Right ventricle myocardium inferior (tissue), 1 donor: ENCODE data around the gene NUTF2. TPM values are rescaled to one million over a fixed set of nuclear protein-coding genes. Genes with fewer than 3 reads are reported as not detected.
"Not testable (repeated sequence)": the region's sequence is repeated elsewhere in the genome, so short reads cannot be mapped to it uniquely, and the experiment has no call there.

Experiments used
- ATAC-seq: fragments of 200-7000 bp; cut with Tn5 transposase; one replicate; pipeline ENCODE4 v1.9.1; 2020; ENCODE audit warnings: mild to moderate bottlenecking, moderate library complexity
- DNase-seq: peaks from one replicate; pipeline ENCODE4 v3.0.0; 2021; ENCODE audit errors: missing footprints
- intact Hi-C: fragments of 100-400 bp; cut with DNase I; formaldehyde crosslinking; loops from one replicate; pipeline ENCODE4 v1.11.0; 2022
- total RNA-seq: library from RNA; stranded (reverse); fragmentation: NEBNext Ultra II Directional; extraction: Animal tissue kit (Norgen Biotek cat#: 25700); gene quantifications from one replicate; pipeline ENCODE4 v1.2.1, GENCODE V29; 2021
- donor health status: DM: no; HTN: yes; CAD: no; lungs with severe emphysema.

The NUTF2 gene
- total RNA-seq, 1 donor from 2014 or later: 86.6 TPM

- peak; percentile 69 for DNase-seq
- peak; percentile 93 for ATAC-seq
- intact Hi-C loops: no loop called here
These were observed 11.0 kb downstream of the NUTF2 start for GRCh38 chr16:67857547-67858233.

- intact Hi-C loops: no loop called here
- DNase-seq: peak; percentile 13
- ATAC-seq: peak; percentile 46
These were observed 11.8 kb downstream of the NUTF2 start for GRCh38 chr16:67858500-67858899.

- no peak for ATAC-seq
- no peak for DNase-seq
- intact Hi-C loops: no loop called here
These were observed 14.1 kb downstream of the NUTF2 start for GRCh38 chr16:67860589-67861398.

GRCh38 chr16:67861877-67862276 lies 15.1 kb downstream of the NUTF2 start:
- DNase-seq (no peak), ATAC-seq (no peak)
- intact Hi-C loops: no loop called here

- ATAC-seq (peak; percentile 94), DNase-seq (peak; percentile 82)
- intact Hi-C loops: loop anchor here (1.0 kb wide), 2 partner anchors 16 to 18 kb away; partner anchors contain the start of gene CENPT
These were observed 16.2 kb downstream of the NUTF2 start for GRCh38 chr16:67862623-67863583.

GRCh38 chr16:67864044-67864443 lies 17.3 kb downstream of the NUTF2 start:
- ATAC-seq, intact Hi-C loops: not testable (repeated sequence)
- peak; percentile 26 for DNase-seq

- intact Hi-C loops: no loop called here
- ATAC-seq: no peak
- DNase-seq: no peak
These were observed 17.9 kb downstream of the NUTF2 start for GRCh38 chr16:67864594-67864993.

GRCh38 chr16:67865318-67865717 lies 18.6 kb downstream of the NUTF2 start:
- intact Hi-C loops: no loop called here
- ATAC-seq: no peak
- DNase-seq: no peak

GRCh38 chr16:67868290-67868689 lies 21.6 kb downstream of the NUTF2 start:
- intact Hi-C loops: no loop called here
- no peak for ATAC-seq
- no peak for DNase-seq

GRCh38 chr16:67869653-67870052 lies 22.9 kb downstream of the NUTF2 start:
- intact Hi-C loops: no loop called here

GRCh38 chr16:67871256-67871655 lies 24.5 kb downstream of the NUTF2 start:
- intact Hi-C loops: no loop called here
- ATAC-seq (no peak), DNase-seq (no peak)

More at GRCh38 chr16:67869653-67870052, 22.9 kb downstream of the NUTF2 start:
- no peak for DNase-seq
- ATAC-seq: no peak

GRCh38 chr16:67872131-67872630 lies 25.4 kb downstream of the NUTF2 start:
- ATAC-seq (no peak), DNase-seq (no peak)
- intact Hi-C loops: loop anchor here (2.0 kb wide), 1 partner anchor 25 kb away; the partner anchor contains the start of genes CENPT and NUTF2

- intact Hi-C loops: loop anchor here (2.0 kb wide), 1 partner anchor 26 kb away; the partner anchor contains the start of genes CENPT and NUTF2
- ATAC-seq (peak; percentile 88), DNase-seq (peak; percentile 94)
These were observed 26.1 kb downstream of the NUTF2 start, which contains the start of gene EDC4 for GRCh38 chr16:67872631-67873434. Gene EDC4 (plus strand): TSS chr16:67873052. CDS start chr16:67873262, 210 bp downstream.

- ATAC-seq (no peak), DNase-seq (no peak)
- intact Hi-C loops: loop anchor here (2.0 kb wide), 1 partner anchor 27 kb away; the partner anchor contains the start of genes CENPT and NUTF2
These were observed 27.0 kb downstream of the NUTF2 start for GRCh38 chr16:67873435-67874370.

GRCh38 chr16:67874372-67874771 lies 27.6 kb downstream of the NUTF2 start:
- DNase-seq: no peak
- intact Hi-C loops: no loop called here
- no peak for ATAC-seq

GRCh38 chr16:67877064-67877463 lies 30.3 kb downstream of the NUTF2 start:
- intact Hi-C loops: no loop called here
- DNase-seq (no peak), ATAC-seq (no peak)

- ATAC-seq (no peak), DNase-seq (no peak)
- intact Hi-C loops: no loop called here
These were observed 31.5 kb downstream of the NUTF2 start for GRCh38 chr16:67878232-67878631.
